LNCaP clone FGC (cell line): ENCODE measurements around the gene ITPR2.

ENCODE experiments used
- DNase-seq: peaks from one replicate; pipeline ENCODE4 v3.0.0-alpha.2; 2011; ENCODE audit warnings: low read depth
- H3K4me3 ChIP-seq: 2 replicates; pipeline ENCODE4 v1.5.1; 2011; ENCODE audit warnings: mild to moderate bottlenecking, low read depth, low read length, control low read depth
- TF ChIP-seq, protein P1 (sequence below): IDR thresholded peaks from 2 replicates; pipeline ENCODE4 v1.5.1; 2012; ENCODE audit warnings: mild to moderate bottlenecking; ENCODE audit not compliant: control insufficient read depth, insufficient read depth; ENCODE audit errors: extremely low read depth

Gene ITPR2

DNA sequence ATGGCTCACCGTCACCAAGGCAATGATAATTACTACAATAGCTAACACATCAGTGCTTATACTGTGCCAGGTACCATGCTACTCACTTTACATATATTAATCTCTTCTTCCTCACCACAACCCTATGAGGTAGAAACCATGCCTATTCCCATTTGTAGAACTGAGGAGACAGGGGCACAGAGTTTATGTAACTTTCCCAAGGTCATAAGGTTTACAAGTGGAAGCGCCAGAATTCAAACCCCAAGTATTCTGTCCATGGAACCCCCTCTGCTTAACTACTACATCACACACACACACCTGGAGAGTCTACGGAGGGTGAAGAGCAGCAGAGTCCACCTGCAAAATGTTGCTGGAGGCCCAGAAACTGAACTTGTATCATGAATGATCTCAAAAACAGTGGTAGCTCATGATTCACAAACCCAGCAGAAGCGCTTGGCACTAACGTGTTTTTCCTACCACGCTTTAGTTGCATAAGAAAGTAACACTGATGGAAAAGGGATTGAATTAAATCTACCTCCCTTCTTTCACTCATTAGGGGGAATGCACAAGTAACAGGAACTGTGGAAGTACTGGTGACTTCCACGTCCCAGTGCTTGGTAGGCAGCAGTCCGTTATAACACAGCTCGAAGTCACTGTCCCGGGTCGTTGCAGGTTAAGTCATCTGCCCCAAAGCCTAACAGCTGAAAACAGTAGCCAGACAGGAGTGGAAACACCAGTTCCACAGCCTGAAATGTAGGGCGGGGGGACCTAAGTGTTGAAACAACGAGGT is 2.0 kb downstream of the ITPR2 start:
- no peak for DNase-seq
- H3K4me3 ChIP-seq = no peak overlapping the region
- TF ChIP-seq, protein P1, sequence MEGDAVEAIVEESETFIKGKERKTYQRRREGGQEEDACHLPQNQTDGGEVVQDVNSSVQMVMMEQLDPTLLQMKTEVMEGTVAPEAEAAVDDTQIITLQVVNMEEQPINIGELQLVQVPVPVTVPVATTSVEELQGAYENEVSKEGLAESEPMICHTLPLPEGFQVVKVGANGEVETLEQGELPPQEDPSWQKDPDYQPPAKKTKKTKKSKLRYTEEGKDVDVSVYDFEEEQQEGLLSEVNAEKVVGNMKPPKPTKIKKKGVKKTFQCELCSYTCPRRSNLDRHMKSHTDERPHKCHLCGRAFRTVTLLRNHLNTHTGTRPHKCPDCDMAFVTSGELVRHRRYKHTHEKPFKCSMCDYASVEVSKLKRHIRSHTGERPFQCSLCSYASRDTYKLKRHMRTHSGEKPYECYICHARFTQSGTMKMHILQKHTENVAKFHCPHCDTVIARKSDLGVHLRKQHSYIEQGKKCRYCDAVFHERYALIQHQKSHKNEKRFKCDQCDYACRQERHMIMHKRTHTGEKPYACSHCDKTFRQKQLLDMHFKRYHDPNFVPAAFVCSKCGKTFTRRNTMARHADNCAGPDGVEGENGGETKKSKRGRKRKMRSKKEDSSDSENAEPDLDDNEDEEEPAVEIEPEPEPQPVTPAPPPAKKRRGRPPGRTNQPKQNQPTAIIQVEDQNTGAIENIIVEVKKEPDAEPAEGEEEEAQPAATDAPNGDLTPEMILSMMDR = no peak

DNA sequence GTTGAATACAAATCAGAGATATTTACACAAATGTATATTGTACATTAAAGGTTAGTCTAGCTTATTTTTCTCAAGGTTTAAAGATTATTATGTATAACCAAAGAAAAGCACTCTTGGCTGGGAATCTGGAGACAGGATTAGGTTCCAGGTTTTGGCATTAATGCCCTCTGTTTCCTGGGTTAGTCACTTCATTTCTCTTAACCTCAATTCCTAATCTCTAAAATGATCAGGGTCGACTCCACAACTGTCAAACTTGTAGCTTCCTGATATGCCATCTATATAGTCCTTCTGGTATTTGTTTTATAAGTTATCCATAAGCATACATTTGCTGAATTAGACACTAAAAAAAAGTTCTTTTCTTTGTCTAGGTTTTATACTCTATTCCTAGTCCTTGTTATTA is 2.6 kb downstream of the ITPR2 start:
- TF ChIP-seq, protein P1 = no peak
- no peak for DNase-seq
- no peak overlapping the region for H3K4me3 ChIP-seq

DNA sequence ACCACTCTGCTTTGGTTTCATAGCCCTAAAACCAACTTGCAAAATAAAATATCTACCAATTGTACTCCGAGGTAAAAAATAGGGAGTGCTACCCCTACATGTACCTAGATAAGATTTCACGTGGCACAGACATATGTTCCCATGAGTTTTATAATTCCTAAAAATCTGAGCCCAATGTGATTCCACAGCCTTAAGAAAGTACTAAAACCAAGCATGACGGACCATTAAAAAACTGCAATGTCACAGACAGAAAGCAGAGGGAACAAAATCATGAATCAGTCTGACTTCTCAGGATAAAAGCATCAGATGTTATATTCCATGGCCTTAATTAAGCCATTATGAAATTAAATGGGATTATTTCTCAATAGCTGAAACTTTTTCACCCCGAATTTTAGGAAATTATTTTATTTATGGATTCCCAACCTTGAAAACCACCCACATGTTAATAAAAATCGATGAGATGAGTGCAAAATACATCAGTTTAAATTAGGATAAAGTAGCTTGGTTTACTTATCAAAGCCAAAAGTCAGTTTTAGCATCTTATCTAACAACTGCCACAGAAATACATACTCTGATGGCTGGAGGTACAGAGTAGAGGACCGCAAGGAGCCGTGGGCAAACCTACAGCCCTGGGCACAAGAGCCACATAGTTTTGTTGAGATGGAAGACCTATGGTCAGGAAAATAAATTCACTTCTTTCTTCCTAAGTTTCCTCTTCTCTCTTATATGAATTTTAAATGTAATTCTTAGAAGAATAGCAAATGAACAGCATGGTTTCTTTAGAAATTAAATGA is 4.5 kb downstream of the ITPR2 start:
- H3K4me3 ChIP-seq = no peak overlapping the region
- no peak for DNase-seq
- TF ChIP-seq, protein P1 = no peak

DNA sequence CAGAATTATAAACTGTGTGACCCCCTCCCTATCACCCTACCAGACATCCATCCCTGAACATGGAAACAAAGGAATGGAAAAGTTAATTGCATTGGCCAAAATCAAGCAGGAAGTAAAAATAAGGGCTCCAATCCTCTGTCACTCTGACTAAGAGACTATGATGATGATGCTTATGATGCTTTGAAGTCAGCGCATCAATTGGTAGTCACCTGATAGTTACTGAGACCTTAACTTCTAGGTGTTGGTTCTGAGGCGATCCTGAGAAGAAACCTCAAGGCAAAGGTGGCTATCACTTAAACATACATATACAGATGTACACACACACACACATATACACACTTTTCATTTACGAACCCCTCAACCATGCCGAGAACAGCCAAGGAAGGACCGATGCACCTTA is 6.6 kb downstream of the ITPR2 start:
- TF ChIP-seq, protein P1 = no peak
- DNase-seq = no peak
- H3K4me3 ChIP-seq = no peak overlapping the region

DNA sequence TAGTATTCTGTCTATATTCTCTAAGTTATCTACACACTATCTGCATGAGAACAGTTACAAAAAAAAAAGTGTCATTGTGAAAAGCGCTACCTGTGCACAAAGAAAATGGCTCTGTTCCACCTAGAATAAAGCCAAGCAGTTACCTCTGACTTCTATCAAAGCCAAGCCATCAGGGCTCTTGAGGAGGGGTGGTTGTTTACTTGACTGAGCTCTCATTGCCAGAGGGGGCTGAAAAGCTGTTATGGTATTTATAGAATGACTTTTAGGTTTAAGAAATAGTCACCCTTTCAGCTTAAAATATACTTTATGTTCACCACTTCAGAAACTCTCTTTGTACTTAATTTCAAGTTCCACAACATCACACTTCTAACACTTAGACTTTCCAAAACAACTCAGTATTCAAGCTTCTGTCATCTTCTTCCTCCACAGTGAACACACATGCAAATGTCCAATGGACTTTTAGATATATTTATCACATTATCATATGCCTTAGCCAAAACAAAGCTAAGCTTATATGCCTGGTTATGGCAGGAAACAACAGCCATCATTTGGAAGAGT is 7.5 kb downstream of the ITPR2 start:
- TF ChIP-seq, protein P1 = no peak
- DNase-seq = no peak
- no peak overlapping the region for H3K4me3 ChIP-seq

DNA sequence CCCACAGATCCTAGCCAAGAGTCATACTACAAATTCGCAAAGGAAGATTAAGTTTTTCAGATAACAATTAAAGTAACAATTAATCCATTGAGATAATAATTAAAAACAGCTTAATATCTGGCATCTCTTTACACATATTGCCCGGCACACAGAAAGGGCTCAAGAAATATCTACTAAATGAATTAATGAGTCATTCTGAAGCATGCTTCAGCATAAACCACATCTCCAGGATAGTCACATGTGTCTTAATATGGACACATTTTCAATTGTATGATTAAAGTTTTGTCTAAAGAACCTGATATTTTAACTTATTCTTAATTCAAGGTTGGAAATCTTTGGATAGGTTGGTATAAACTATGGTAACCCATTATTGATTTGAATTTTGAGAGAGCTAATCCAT is 9.6 kb downstream of the ITPR2 start:
- H3K4me3 ChIP-seq = no peak overlapping the region
- TF ChIP-seq, protein P1 = no peak
- no peak for DNase-seq

DNA sequence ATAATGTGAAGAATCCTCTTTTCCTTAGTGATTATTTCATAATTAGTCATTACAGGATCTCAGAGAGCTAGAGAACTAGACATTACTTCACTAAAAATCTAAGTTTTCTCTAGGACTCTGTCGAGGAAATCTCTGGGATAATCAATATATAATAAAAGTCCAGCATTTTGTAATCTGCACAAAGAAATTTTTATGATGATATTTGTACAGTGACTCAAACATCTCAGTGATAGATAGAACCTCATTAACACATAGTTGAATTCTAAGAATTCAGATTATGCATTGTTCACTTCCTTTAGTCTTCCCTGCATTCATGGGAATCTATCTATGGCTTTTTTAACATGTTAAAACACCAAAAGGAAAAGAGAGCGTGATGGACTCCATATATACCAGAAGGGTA is 11.0 kb downstream of the ITPR2 start:
- no peak overlapping the region for H3K4me3 ChIP-seq
- DNase-seq = no peak
- TF ChIP-seq, protein P1 = no peak
